DND-41 (cell line): ENCODE results near the gene TFAP2A.

ENCODE experiments used
- ATAC-seq: fragments of 200-7000 bp; cut with Tn5 transposase; 3 replicates; pipeline ENCODE4 v1.9.1; 2021; ENCODE audit warnings: low read depth; ENCODE audit not compliant: insufficient read depth
- DNase-seq: peaks from one replicate; pipeline ENCODE4 v3.0.0-alpha.2; 2020
- H2AFZ ChIP-seq: 2 replicates; pipeline ENCODE4 v1.6.0; 2012; ENCODE audit warnings: low read depth, low read length
- H3K27ac ChIP-seq: 2 replicates; pipeline ENCODE4 v1.5.1; 2012; ENCODE audit warnings: low read length, inconsistent platforms
- H3K27me3 ChIP-seq: fragments of 200-600 bp; sonication (generic); 2 replicates; pipeline ENCODE4 v1.6.0; 2012; ENCODE audit warnings: low read length, mild to moderate bottlenecking, inconsistent platforms; ENCODE audit not compliant: insufficient read depth, poor library complexity
- H3K36me3 ChIP-seq: 2 replicates; pipeline ENCODE4 v1.5.1; 2012; ENCODE audit warnings: low read length, inconsistent platforms; ENCODE audit not compliant: insufficient read depth
- H3K4me1 ChIP-seq: 2 replicates; pipeline ENCODE4 v1.5.1; 2012; ENCODE audit warnings: mild to moderate bottlenecking, low read length; ENCODE audit not compliant: insufficient read depth
- H3K4me2 ChIP-seq: 2 replicates; pipeline ENCODE4 v1.6.0; 2012; ENCODE audit warnings: mild to moderate bottlenecking, moderate library complexity, low read length, inconsistent platforms; ENCODE audit not compliant: insufficient read depth
- H3K4me3 ChIP-seq, 2 experiments: fragments of 200-600 bp in 1 of 2; shearing (Covaris generic) in 1 of 2; 2 replicates each; pipeline ENCODE4 v1.5.1; 2012 to 2016; ENCODE audit warnings: inconsistent platforms in 2 of 2, low read length in 2 of 2, mild to moderate bottlenecking in 2 of 2, low read depth in 1 of 2, moderate library complexity in 1 of 2
- H3K79me2 ChIP-seq: 2 replicates; pipeline ENCODE4 v1.6.0; 2012; ENCODE audit warnings: low read length, inconsistent platforms; ENCODE audit not compliant: insufficient read depth
- H3K9ac ChIP-seq: 2 replicates; pipeline ENCODE4 v1.6.0; 2012; ENCODE audit warnings: low read depth, mild to moderate bottlenecking, inconsistent platforms, low read length, moderate library complexity
- H3K9me3 ChIP-seq: 2 replicates; pipeline ENCODE4 v1.5.1; 2012; ENCODE audit warnings: low read length, moderate library complexity, mild to moderate bottlenecking, inconsistent platforms; ENCODE audit not compliant: insufficient read depth, severe bottlenecking
- H4K20me1 ChIP-seq: 2 replicates; pipeline ENCODE4 v1.6.0; 2012; ENCODE audit warnings: low read length; ENCODE audit not compliant: insufficient read depth
- EZH2 ChIP-seq: IDR thresholded peaks from 3 replicates; pipeline ENCODE4 v1.6.1; 2012; ENCODE audit warnings: borderline replicate concordance, low read depth, mild to moderate bottlenecking, moderate library complexity, low read length, inconsistent platforms; ENCODE audit not compliant: severe bottlenecking
- TF ChIP-seq, protein P1 (sequence below): IDR thresholded peaks from 2 replicates; pipeline ENCODE4 v1.5.1; 2012; ENCODE audit warnings: borderline replicate concordance, low read length, moderate library complexity, mild to moderate bottlenecking; ENCODE audit not compliant: poor library complexity, severe bottlenecking; ENCODE audit errors: extremely low read depth

TFAP2A gene

DNA sequence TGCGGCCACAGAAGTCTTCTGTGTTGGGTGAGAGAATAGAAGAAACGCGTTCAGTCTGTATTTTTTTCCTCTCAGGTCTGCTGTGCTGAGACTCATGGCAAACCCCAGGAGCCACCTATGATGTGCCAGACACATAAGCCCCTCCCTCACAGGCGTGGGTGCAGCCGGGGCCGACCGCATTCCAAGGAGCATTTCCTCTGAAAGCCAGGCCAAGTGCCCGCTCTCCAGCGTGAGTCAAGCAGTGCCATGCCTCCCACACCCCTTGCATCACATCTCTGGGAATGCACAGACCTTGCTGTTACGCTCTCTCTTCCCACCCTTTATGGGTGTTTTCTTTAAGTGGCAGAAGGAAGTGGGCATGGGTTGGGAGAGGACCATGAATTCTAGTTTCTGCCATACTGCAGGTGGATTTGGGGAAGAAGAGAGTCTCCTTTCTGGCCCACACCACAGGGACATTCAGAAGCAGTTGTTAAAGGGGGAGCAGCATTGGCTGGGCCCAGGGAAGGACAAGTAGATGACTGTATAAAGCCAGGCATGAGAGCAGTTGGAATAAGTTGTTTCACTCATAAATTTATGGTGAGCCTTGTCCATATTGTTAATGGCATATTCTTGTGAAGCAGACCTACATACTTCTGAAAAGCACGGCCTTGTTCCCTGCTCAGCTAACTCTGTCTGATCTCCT is 37.1 kb upstream of the TFAP2A start:
- Histone ChIP-seq H3K27me3 (peaks cover 9% of the 10 kb centered on the region), H3K4me2 (no peak overlapping the region), H3K9me3 (no peaks in the 10 kb centered on the region), H3K4me3 (no peak overlapping the region), H3K4me1 (no peaks in the 10 kb centered on the region), H3K79me2 (no peaks in the 10 kb centered on the region), H3K36me3 (no peaks in the 10 kb centered on the region), H2AFZ (no peak overlapping the region), H4K20me1 (no peaks in the 10 kb centered on the region), H3K9ac (no peak overlapping the region), H3K27ac (no peak overlapping the region)
- TF ChIP-seq, protein P1, sequence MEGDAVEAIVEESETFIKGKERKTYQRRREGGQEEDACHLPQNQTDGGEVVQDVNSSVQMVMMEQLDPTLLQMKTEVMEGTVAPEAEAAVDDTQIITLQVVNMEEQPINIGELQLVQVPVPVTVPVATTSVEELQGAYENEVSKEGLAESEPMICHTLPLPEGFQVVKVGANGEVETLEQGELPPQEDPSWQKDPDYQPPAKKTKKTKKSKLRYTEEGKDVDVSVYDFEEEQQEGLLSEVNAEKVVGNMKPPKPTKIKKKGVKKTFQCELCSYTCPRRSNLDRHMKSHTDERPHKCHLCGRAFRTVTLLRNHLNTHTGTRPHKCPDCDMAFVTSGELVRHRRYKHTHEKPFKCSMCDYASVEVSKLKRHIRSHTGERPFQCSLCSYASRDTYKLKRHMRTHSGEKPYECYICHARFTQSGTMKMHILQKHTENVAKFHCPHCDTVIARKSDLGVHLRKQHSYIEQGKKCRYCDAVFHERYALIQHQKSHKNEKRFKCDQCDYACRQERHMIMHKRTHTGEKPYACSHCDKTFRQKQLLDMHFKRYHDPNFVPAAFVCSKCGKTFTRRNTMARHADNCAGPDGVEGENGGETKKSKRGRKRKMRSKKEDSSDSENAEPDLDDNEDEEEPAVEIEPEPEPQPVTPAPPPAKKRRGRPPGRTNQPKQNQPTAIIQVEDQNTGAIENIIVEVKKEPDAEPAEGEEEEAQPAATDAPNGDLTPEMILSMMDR: no peak
- no peak for TF ChIP-seq EZH2
- ATAC-seq (no peak), DNase-seq (no peak)

DNA sequence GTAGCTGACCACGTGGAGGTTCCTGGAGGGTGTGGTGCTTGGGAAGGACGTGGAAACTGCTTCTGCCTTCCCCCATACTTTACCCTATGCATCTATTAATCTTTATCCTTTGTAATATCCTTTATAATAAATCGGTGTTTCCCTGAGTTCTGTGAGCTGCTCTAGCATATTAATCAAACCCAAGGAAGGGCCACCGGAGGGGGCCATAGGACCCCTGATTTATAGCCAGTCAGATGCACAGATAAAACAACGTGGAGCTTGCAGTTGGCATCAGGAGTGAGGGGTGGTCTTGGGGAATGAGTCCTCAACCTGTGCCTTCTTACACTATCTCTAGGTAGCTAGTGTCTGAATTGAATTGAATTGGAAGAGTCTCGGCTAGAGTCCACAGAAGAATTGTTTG is 36.5 kb upstream of the TFAP2A start:
- Histone ChIP-seq H3K9me3 (no peaks in the 10 kb centered on the region), H3K27me3 (peaks cover 12% of the 10 kb centered on the region), H3K79me2 (no peaks in the 10 kb centered on the region), H2AFZ (no peak overlapping the region), H4K20me1 (no peaks in the 10 kb centered on the region), H3K27ac (no peak overlapping the region), H3K4me1 (no peaks in the 10 kb centered on the region), H3K4me3 (no peak overlapping the region), H3K9ac (no peak overlapping the region), H3K36me3 (no peaks in the 10 kb centered on the region), H3K4me2 (no peak overlapping the region)
- DNase-seq (no peak), ATAC-seq (no peak)
- no peak for TF ChIP-seq EZH2
- TF ChIP-seq, protein P1: peak; percentile 24

DNA sequence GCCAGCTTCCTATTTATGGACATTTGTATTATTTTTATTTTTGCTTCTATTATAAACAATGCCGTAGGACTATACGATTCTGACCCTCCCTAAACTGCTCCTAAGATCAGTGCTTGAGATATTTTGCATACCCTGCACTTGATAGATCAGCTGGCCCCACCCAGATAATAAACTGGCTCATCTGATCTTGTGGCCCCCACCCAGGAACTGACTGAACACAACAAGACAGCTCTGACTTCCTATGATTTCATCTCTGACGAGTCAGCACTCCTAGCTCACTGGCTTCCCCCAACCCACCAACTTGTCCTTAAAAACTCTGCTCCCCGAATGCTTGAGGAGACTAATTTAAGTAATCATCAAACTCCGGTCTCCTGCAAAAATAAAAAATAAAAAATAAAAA is 34.9 kb upstream of the TFAP2A start:
- Histone ChIP-seq H2AFZ (no peak overlapping the region), H3K4me1 (no peaks in the 10 kb centered on the region), H3K27ac (no peak overlapping the region), H3K79me2 (no peaks in the 10 kb centered on the region), H3K9me3 (no peaks in the 10 kb centered on the region), H3K4me2 (no peak overlapping the region), H4K20me1 (no peaks in the 10 kb centered on the region), H3K27me3 (peaks cover 12% of the 10 kb centered on the region), H3K36me3 (no peaks in the 10 kb centered on the region), H3K4me3 (no peak overlapping the region), H3K9ac (no peak overlapping the region)
- no peak for TF ChIP-seq EZH2
- TF ChIP-seq, protein P1: no peak
- no peak for DNase-seq
- ATAC-seq: no peak
